HepG2 (cell line): ENCODE measurements around the gene SLC22A4.

Source experiments
- CEBPB ChIP-seq: IDR thresholded peaks from 2 replicates; pipeline ENCODE4 v1.6.1; 2011; ENCODE audit warnings: low read depth, low read length, improper control_type of control experiment, borderline replicate concordance
- CHD2 ChIP-seq: IDR thresholded peaks from 2 replicates; pipeline ENCODE4 v1.6.1; 2011; ENCODE audit warnings: low read depth, low read length, improper control_type of control experiment
- FOXK1 ChIP-seq: sonication (generic); formaldehyde crosslinking; IDR thresholded peaks from 2 replicates; pipeline ENCODE4 v1.4.0; 2020; ENCODE audit warnings: low read depth, missing genetic modification reagents, borderline replicate concordance
- GABPA ChIP-seq, 2 experiments: IDR thresholded peaks; 2 replicates each; pipeline ENCODE4 v1.6.1; 2011 to 2016; ENCODE audit warnings: low read depth in 2 of 2, low read length in 1 of 2, missing biosample characterization in 1 of 2, missing genetic modification characterization in 1 of 2
- GTF3A ChIP-seq: sonication (generic); formaldehyde crosslinking; conservative IDR thresholded peaks from 2 replicates; pipeline ENCODE4 v1.4.0; 2020; ENCODE audit warnings: mild to moderate bottlenecking, missing genetic modification reagents
- HMG20B ChIP-seq: conservative IDR thresholded peaks from 2 replicates; pipeline ENCODE4 v1.6.1; 2016; ENCODE audit warnings: missing genetic modification reagents, missing compliant biosample characterization
- HNRNPL ChIP-seq: fragments of 200-400 bp; formaldehyde crosslinking; IDR thresholded peaks from 2 replicates; pipeline ENCODE4 v1.6.1; 2017; ENCODE audit warnings: mild to moderate bottlenecking, low read depth, low read length
- JUND ChIP-seq: sonication (generic); formaldehyde crosslinking; IDR thresholded peaks from 2 replicates; pipeline ENCODE4 v1.8.0; 2022; ENCODE audit warnings: mild to moderate bottlenecking, missing genetic modification reagents
- MNT ChIP-seq: fragments of 450-650 bp; IDR thresholded peaks from 2 replicates; pipeline ENCODE4 v1.6.1; 2016
- POLR2A ChIP-seq, 2 experiments: IDR thresholded peaks; 2 replicates each; pipeline ENCODE4 v1.6.1; 2011; ENCODE audit warnings: low read depth in 2 of 2, low read length in 2 of 2, mild to moderate bottlenecking in 1 of 2, moderate library complexity in 1 of 2; ENCODE audit not compliant: insufficient read depth in 1 of 2
- TCF12 ChIP-seq, 2 experiments: fragments of 450-650 bp in 1 of 2; sonication (generic) in 1 of 2; formaldehyde crosslinking in 1 of 2; IDR thresholded peaks; 2 replicates each; pipeline versions ENCODE4 v1.6.1 to v1.8.0; 2017 to 2022; ENCODE audit warnings: antibody characterized with exemption in 1 of 2, mild to moderate bottlenecking in 1 of 2, missing genetic modification reagents in 1 of 2, moderate library complexity in 1 of 2
- ZBTB10 ChIP-seq: sonication (generic); formaldehyde crosslinking; IDR thresholded peaks from 2 replicates; pipeline ENCODE4 v1.4.0; 2020; ENCODE audit warnings: missing genetic modification reagents, borderline replicate concordance
- TF ChIP-seq, protein P1 (sequence below): sonication (generic); formaldehyde crosslinking; IDR thresholded peaks from 2 replicates; pipeline ENCODE4 v1.5.0; 2020; ENCODE audit warnings: mild to moderate bottlenecking, missing genetic modification reagents, moderate library complexity

GRCh38 chr5:132302413-132302812, 8.2 kb downstream of the SLC22A4 start:
- TF ChIP-seq MNT: no peak
- TF ChIP-seq GTF3A: no peak
- TF ChIP-seq CHD2: no peak
- TF ChIP-seq HNRNPL: no peak
- no peak for TF ChIP-seq ZBTB10 (CRISPR knock-in tag)
- TF ChIP-seq HMG20B (CRISPR knock-in tag): no peak
- TF ChIP-seq CEBPB: no peak
- no peak for TF ChIP-seq TCF12 (IDR thresholded peaks at IDR 0.05)
- no peak for TF ChIP-seq TCF12 (CRISPR knock-in tag; IDR thresholded peaks at IDR 0.05)
- TF ChIP-seq, protein P1, sequence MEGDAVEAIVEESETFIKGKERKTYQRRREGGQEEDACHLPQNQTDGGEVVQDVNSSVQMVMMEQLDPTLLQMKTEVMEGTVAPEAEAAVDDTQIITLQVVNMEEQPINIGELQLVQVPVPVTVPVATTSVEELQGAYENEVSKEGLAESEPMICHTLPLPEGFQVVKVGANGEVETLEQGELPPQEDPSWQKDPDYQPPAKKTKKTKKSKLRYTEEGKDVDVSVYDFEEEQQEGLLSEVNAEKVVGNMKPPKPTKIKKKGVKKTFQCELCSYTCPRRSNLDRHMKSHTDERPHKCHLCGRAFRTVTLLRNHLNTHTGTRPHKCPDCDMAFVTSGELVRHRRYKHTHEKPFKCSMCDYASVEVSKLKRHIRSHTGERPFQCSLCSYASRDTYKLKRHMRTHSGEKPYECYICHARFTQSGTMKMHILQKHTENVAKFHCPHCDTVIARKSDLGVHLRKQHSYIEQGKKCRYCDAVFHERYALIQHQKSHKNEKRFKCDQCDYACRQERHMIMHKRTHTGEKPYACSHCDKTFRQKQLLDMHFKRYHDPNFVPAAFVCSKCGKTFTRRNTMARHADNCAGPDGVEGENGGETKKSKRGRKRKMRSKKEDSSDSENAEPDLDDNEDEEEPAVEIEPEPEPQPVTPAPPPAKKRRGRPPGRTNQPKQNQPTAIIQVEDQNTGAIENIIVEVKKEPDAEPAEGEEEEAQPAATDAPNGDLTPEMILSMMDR (CRISPR knock-in tag): no peak
- no peak for TF ChIP-seq GABPA (IDR thresholded peaks at IDR 0.05; ENCODE audit: low read depth, low read length)
- TF ChIP-seq GABPA (CRISPR knock-in tag; IDR thresholded peaks at IDR 0.05; ENCODE audit: low read depth): no peak
- TF ChIP-seq JUND (CRISPR knock-in tag): no peak
- no peak for TF ChIP-seq POLR2A (IDR thresholded peaks at IDR 0.05; ENCODE audit: insufficient read depth in 1 of 2, low read depth in 2 of 2, low read length in 2 of 2)
- TF ChIP-seq FOXK1 (CRISPR knock-in tag): no peak
